Femur (tissue), 1 donor: Measurements from ENCODE around the gene MRPL20.

ENCODE experiments used
- DNase-seq: peaks from one replicate; pipeline ENCODE4 v3.0.0-alpha.2; 2017

Gene MRPL20

GRCh38 chr1:1359664-1360468 is 47.2 kb downstream of the MRPL20 start:
- peak; percentile 90 for DNase-seq

GRCh38 chr1:1359308-1359663 is 47.8 kb downstream of the MRPL20 start:
- peak; percentile 80 for DNase-seq

GRCh38 chr1:1358433-1359271 is 48.4 kb downstream of the MRPL20 start, which contains the start of gene MXRA8:
TSS of gene MXRA8 (minus strand) at chr1:1358555. CDS start at chr1:1358504, 51 bp downstream.
- DNase-seq: peak; percentile 94

- DNase-seq: peak; percentile 49
Observed at GRCh38 chr1:1357871-1358432, 49.1 kb downstream of the MRPL20 start.

GRCh38 chr1:1356796-1357401 is 50.2 kb downstream of the MRPL20 start:
- peak; percentile 31 for DNase-seq

GRCh38 chr1:1356166-1356795 is 50.8 kb downstream of the MRPL20 start:
- DNase-seq: peak; percentile 24

GRCh38 chr1:1355416-1355815 is 51.7 kb downstream of the MRPL20 start:
- peak; percentile 40 for DNase-seq

GRCh38 chr1:1354271-1355247 is 52.5 kb downstream of the MRPL20 start:
- no peak for DNase-seq

GRCh38 chr1:1353389-1354151 is 53.5 kb downstream of the MRPL20 start:
- no peak for DNase-seq

GRCh38 chr1:1352786-1353388 is 54.2 kb downstream of the MRPL20 start:
- no peak for DNase-seq
